Gastrocnemius medialis (tissue), 4 donors: ENCODE results near the gene ARHGEF37. TPM values are rescaled to one million over a fixed set of nuclear protein-coding genes. Genes with fewer than 3 reads are reported as not detected.

Experiments
- ATAC-seq, 2 donors: fragments of 150-250 bp; one replicate each; pipeline ENCODE4 v1.9.1; 2016
- DNase-seq, 2 donors: peaks; one replicate each; pipeline ENCODE4 v3.0.0-alpha.2; 2019
- H3K27ac ChIP-seq, 4 donors: fragments of 200-600 bp; sonication (generic); 1 replicate in 1 of 4; 2 replicates in 3 of 4; pipeline ENCODE4 v1.5.1; 2016 to 2018; ENCODE audit warnings: mild to moderate bottlenecking in 2 of 4, moderate library complexity in 1 of 4
- H3K27me3 ChIP-seq, 3 donors: fragments of 200-600 bp; sonication (generic) in 2 of 3; 1 replicate in 1 of 3; 2 replicates in 2 of 3; pipeline versions ENCODE4 v1.5.1 to v1.6.0; 2016 to 2019; ENCODE audit warnings: mild to moderate bottlenecking in 1 of 3, moderate library complexity in 1 of 3
- H3K36me3 ChIP-seq, 2 donors: fragments of 200-600 bp; sonication (generic) in 1 of 2; one replicate each; pipeline ENCODE4 v1.5.1; 2017 to 2018
- H3K4me1 ChIP-seq, 2 donors: fragments of 200-600 bp; sonication (generic) in 1 of 2; one replicate each; pipeline ENCODE4 v1.5.1; 2016 to 2017; ENCODE audit warnings: mild to moderate bottlenecking in 2 of 2
- H3K4me3 ChIP-seq, 4 donors: fragments of 200-600 bp; sonication (generic) in 3 of 4; 1 replicate in 1 of 4; 2 replicates in 3 of 4; pipeline ENCODE4 v1.5.1; 2016 to 2019; ENCODE audit warnings: mild to moderate bottlenecking in 2 of 4
- H3K9me3 ChIP-seq, 3 donors: fragments of 200-600 bp; sonication (generic) in 2 of 3; 1 replicate in 1 of 3; 2 replicates in 2 of 3; pipeline ENCODE4 v1.5.1; 2016 to 2019
- POLR2A ChIP-seq, 2 donors: fragments of 450-650 bp; IDR thresholded peaks; one replicate each; pipeline ENCODE4 v1.6.1; 2017; ENCODE audit warnings: antibody characterized with exemption in 2 of 2, mild to moderate bottlenecking in 2 of 2, moderate library complexity in 2 of 2
- in situ Hi-C, 4 donors: fragments of 200-750 bp; cut with MboI; loops; one replicate each; pipeline versions ENCODE4 v1.15.0 to v1.8.0; 2017; ENCODE audit warnings: low sequenced_read_pairs in 4 of 4
- intact Hi-C: fragments of 100-400 bp; cut with DNase I; formaldehyde crosslinking; loops from one replicate; pipeline ENCODE4 v1.15.1; 2023; ENCODE audit warnings: low total_unique reads
- total RNA-seq, 4 donors: library from RNA; depleted of rRNA; stranded (reverse); fragments of >200 nt; gene quantifications; one replicate each; pipeline versions ENCODE4 v1.1.0 to v1.2.3, GENCODE V29; 2016
- TF ChIP-seq, protein P1 (sequence below), 5 experiments: fragments of 450-650 bp in 3 of 5; fragments of 200-600 bp in 2 of 5; sonication (generic) in 2 of 5; IDR thresholded peaks in 4 of 5; conservative IDR thresholded peaks in 1 of 5; 1 replicate in 4 of 5; 2 replicates in 1 of 5; pipeline ENCODE4 v1.5.1; 2016 to 2019; ENCODE audit warnings: antibody characterized with exemption in 5 of 5, mild to moderate bottlenecking in 3 of 5, moderate library complexity in 3 of 5

Gene ARHGEF37
- total RNA-seq, 4 donors from 2014 or later: 9.5 to 28.6 (median 21.0) TPM

DNA sequence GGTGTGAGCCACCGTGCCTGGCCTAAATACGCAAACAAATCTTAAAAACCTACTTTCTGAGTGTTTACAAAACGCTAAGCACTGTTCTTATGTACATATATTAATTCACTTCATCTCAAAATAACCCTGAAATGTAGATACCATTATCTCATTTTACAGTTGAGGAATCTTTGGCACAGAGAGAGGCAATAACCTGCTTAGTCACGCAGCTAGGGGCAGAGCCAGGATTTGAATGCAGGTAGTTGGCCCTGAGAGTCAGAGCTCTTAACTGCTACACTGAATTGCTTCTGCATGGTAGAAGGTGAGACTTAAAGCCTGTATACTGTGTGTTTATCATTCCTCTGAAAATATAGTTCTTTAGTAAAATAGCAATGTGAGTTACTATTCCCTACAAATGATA lies 21.9 kb downstream of the ARHGEF37 start:
- Histone ChIP-seq H3K4me3 (no peak overlapping the region), H3K27ac (peak overlapping the region; percentile 56 to 65 (median 60)), H3K27me3 (no peaks in the 10 kb centered on the region), H3K36me3 (peaks cover 0 to 11% of the 10 kb centered on the region in 2 donors), H3K4me1 (peaks cover 7 to 40% of the 10 kb centered on the region in 2 donors), H3K9me3 (no peaks in the 10 kb centered on the region)
- in situ Hi-C loops: no loop called here
- no peak for TF ChIP-seq POLR2A (IDR thresholded peaks at IDR 0.05)
- TF ChIP-seq, protein P1, sequence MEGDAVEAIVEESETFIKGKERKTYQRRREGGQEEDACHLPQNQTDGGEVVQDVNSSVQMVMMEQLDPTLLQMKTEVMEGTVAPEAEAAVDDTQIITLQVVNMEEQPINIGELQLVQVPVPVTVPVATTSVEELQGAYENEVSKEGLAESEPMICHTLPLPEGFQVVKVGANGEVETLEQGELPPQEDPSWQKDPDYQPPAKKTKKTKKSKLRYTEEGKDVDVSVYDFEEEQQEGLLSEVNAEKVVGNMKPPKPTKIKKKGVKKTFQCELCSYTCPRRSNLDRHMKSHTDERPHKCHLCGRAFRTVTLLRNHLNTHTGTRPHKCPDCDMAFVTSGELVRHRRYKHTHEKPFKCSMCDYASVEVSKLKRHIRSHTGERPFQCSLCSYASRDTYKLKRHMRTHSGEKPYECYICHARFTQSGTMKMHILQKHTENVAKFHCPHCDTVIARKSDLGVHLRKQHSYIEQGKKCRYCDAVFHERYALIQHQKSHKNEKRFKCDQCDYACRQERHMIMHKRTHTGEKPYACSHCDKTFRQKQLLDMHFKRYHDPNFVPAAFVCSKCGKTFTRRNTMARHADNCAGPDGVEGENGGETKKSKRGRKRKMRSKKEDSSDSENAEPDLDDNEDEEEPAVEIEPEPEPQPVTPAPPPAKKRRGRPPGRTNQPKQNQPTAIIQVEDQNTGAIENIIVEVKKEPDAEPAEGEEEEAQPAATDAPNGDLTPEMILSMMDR (IDR thresholded peaks at IDR 0.05 in 4 of 5, conservative IDR thresholded peaks at IDR 0.05 in 1 of 5): no peak
- peak; percentile 37 to 39 for ATAC-seq
- intact Hi-C loops: no loop called here
- DNase-seq: no peak

DNA sequence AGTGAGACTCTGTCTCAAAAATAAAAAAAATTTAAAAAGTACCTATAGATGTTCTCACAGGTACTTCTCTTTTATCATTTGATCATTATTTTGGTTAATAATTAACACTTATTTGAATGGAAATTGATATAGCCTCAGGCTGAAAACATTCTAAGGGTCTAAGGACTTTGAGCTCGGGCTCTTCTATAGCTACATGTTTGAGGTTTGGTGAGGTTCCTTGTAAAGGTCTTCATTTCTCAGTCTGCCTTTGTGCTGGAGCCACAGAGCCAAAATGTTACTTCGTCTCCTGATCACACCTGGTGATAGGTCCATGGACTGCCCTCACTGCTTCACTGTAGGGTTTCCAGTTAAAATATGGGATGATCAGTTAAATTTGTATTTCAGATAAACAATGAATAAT lies 22.6 kb downstream of the ARHGEF37 start:
- Histone ChIP-seq H3K4me3 (no peak overlapping the region), H3K36me3 (peaks cover 0 to 11% of the 10 kb centered on the region in 2 donors), H3K4me1 (peaks cover 11 to 46% of the 10 kb centered on the region in 2 donors), H3K27me3 (no peaks in the 10 kb centered on the region), H3K27ac (peak overlapping the region; percentile 56 to 65 (median 60)), H3K9me3 (no peaks in the 10 kb centered on the region)
- ATAC-seq (no peak), DNase-seq (no peak)
- TF ChIP-seq, protein P1 (IDR thresholded peaks at IDR 0.05 in 4 of 5, conservative IDR thresholded peaks at IDR 0.05 in 1 of 5): no peak
- TF ChIP-seq POLR2A (IDR thresholded peaks at IDR 0.05): no peak
- in situ Hi-C loops (no loop called here), intact Hi-C loops (no loop called here)

DNA sequence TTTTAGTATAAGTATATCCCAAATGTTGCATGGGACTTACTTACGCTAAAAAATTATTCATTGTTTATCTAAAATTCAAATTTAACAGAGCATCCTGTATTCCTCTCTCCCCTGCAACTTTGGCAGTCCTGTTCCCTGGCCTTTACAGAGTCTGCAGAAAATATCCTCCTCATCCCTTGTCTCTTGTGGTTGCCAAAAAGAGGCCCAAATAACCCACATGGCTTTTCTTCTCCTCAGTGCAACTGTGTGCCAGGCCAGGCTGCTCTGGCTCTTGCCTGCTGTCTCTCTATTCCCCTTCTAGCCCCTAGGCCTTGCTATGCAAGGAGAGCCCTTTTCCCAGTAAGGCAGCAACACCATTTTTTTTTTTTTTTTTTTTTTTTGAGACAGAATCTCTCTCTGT lies 23.0 kb downstream of the ARHGEF37 start:
- no peaks in the 10 kb centered on the region for H3K27me3 ChIP-seq
- DNase-seq (no peak), ATAC-seq (no peak)
- peak overlapping the region in 3 of 4 donors; percentile 56 to 65 (median 60) for H3K27ac ChIP-seq
- no peaks in the 10 kb centered on the region for H3K9me3 ChIP-seq
- in situ Hi-C loops: no loop called here
- H3K36me3 ChIP-seq: peaks cover 0 to 13% of the 10 kb centered on the region in 2 donors
- peaks cover 11 to 46% of the 10 kb centered on the region in 2 donors for H3K4me1 ChIP-seq
- no peak overlapping the region for H3K4me3 ChIP-seq
- TF ChIP-seq, protein P1 (IDR thresholded peaks at IDR 0.05 in 4 of 5, conservative IDR thresholded peaks at IDR 0.05 in 1 of 5): no peak
- no peak for TF ChIP-seq POLR2A (IDR thresholded peaks at IDR 0.05)
- intact Hi-C loops: no loop called here

DNA sequence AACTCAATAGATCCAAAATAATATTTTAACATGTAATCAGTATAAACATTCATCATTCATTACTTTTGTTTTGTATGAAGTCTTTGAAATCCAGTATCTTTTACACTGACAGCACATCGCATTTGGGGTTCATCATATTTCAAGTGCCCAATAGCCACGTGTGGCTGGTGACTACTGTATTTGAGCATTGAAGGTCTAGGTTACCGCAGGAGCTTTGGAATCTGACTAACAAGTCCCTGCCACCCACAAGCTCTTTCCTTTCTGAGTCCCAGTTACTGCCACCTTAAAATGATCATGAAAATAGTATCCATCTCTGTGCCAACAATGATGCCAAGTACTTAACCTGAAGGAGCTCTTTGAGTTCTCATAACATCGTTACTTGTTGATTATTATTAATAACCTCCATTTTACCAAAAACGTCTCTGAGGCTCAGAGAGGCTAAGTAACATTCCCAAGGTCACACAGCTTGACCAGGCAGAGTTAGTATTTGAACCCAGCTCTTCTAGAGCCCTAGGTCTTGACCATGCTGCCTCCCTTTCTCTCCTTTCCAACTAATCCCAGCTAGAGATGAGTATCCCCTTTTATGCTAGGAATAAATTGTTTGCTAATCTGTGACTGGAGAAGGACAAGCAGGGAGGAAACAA lies 24.2 kb downstream of the ARHGEF37 start:
- peaks cover 0 to 22% of the 10 kb centered on the region in 2 donors for H3K36me3 ChIP-seq
- ATAC-seq: no peak
- H3K27ac ChIP-seq: peak overlapping the region; percentile 32 to 65 (median 52)
- TF ChIP-seq POLR2A (IDR thresholded peaks at IDR 0.05): no peak
- TF ChIP-seq, protein P1 (IDR thresholded peaks at IDR 0.05 in 4 of 5, conservative IDR thresholded peaks at IDR 0.05 in 1 of 5): no peak
- peaks cover 11 to 36% of the 10 kb centered on the region in 2 donors for H3K4me1 ChIP-seq
- H3K4me3 ChIP-seq: no peak overlapping the region
- in situ Hi-C loops: no loop called here
- DNase-seq: no peak
- no peaks in the 10 kb centered on the region for H3K9me3 ChIP-seq
- H3K27me3 ChIP-seq: no peaks in the 10 kb centered on the region
- intact Hi-C loops: no loop called here
